GM18517 (cell line): Measurements from ENCODE around the gene KCNQ2.

Source experiments
- ATAC-seq: cut with Tn5 transposase; IDR thresholded peaks from one replicate; pipeline ENCODE4 v1.9.1; 2021; ENCODE audit warnings: mild to moderate bottlenecking, moderate library complexity; ENCODE audit not compliant: unreplicated experiment

Gene KCNQ2

GRCh38 chr20:63420359-63421093 lies 51.9 kb downstream of the KCNQ2 start:
- ATAC-seq, result no peak

- no peak for ATAC-seq
These were observed 53.2 kb downstream of the KCNQ2 start for GRCh38 chr20:63419299-63419698.

GRCh38 chr20:63418617-63419016 lies 53.8 kb downstream of the KCNQ2 start:
- no peak for ATAC-seq

GRCh38 chr20:63417738-63418120 lies 54.7 kb downstream of the KCNQ2 start:
- ATAC-seq, result no peak

GRCh38 chr20:63417097-63417737 lies 55.2 kb downstream of the KCNQ2 start:
- ATAC-seq, result no peak

- ATAC-seq, result no peak
These were observed 55.8 kb downstream of the KCNQ2 start for GRCh38 chr20:63416631-63417030.

- ATAC-seq, result no peak
These were observed 56.6 kb downstream of the KCNQ2 start for GRCh38 chr20:63415647-63416391.

GRCh38 chr20:63414720-63415430 lies 57.6 kb downstream of the KCNQ2 start:
- no peak for ATAC-seq

- ATAC-seq, result no peak
These were observed 58.3 kb downstream of the KCNQ2 start for GRCh38 chr20:63413963-63414684.

GRCh38 chr20:63413323-63413722 lies 59.1 kb downstream of the KCNQ2 start:
- no peak for ATAC-seq

- no peak for ATAC-seq
These were observed 59.6 kb downstream of the KCNQ2 start for GRCh38 chr20:63412889-63413288.

- ATAC-seq, result no peak
These were observed 60.4 kb downstream of the KCNQ2 start for GRCh38 chr20:63411898-63412631.

GRCh38 chr20:63411151-63411897 lies 61.1 kb downstream of the KCNQ2 start:
- ATAC-seq, result no peak

GRCh38 chr20:63409834-63410435 lies 62.5 kb downstream of the KCNQ2 start:
- no peak for ATAC-seq

GRCh38 chr20:63409066-63409833 lies 63.2 kb downstream of the KCNQ2 start:
- ATAC-seq, result no peak

GRCh38 chr20:63408684-63409046 lies 63.8 kb downstream of the KCNQ2 start:
- ATAC-seq, result no peak

GRCh38 chr20:63407928-63408683 lies 64.3 kb downstream of the KCNQ2 start:
- ATAC-seq, result no peak
